Cardiac muscle cell (in vitro differentiated cells and primary cell): ENCODE results near the gene RFC4. TPM values are rescaled to one million over a fixed set of nuclear protein-coding genes. Genes with fewer than 3 reads are reported as not detected.

Experiments
- DNase-seq, 2 donors: peaks; one replicate each; pipeline versions ENCODE4 v3.0.0 to v3.0.0-alpha.2; 2010 to 2017; ENCODE audit warnings: low read depth in 1 of 2, low spot score in 1 of 2
- H3K27ac ChIP-seq: fragments of 200-600 bp; sonication (generic); 2 replicates; pipeline ENCODE4 v1.5.1; 2016
- H3K27me3 ChIP-seq: fragments of 200-600 bp; sonication (generic); 2 replicates; pipeline ENCODE4 v1.6.0; 2016; ENCODE audit warnings: control low read depth
- H3K36me3 ChIP-seq: fragments of 200-600 bp; sonication (generic); 2 replicates; pipeline ENCODE4 v1.5.1; 2016; ENCODE audit warnings: control low read depth
- H3K4me1 ChIP-seq: fragments of 200-600 bp; sonication (generic); 2 replicates; pipeline ENCODE4 v1.8.1; 2017; ENCODE audit warnings: low read depth, mild to moderate bottlenecking, mixed run types
- H3K4me3 ChIP-seq: fragments of 200-600 bp; sonication (generic); 2 replicates; pipeline ENCODE4 v1.5.1; 2016; ENCODE audit warnings: mild to moderate bottlenecking
- H3K9me3 ChIP-seq: fragments of 200-600 bp; sonication (generic); 2 replicates; pipeline ENCODE4 v1.5.1; 2017; ENCODE audit warnings: low read depth, mild to moderate bottlenecking, control low read depth
- polyA plus RNA-seq: library from polyadenylated mRNA; unstranded; fragments of >200 nt; fragmentation: Nextera tagmentation; extraction: Ambion mirVana; gene quantifications from 2 replicates; pipeline ENCODE4 v1.2.1, GENCODE V29; 2016
- total RNA-seq: library from RNA; depleted of rRNA; stranded (reverse); fragments of >200 nt; gene quantifications from 2 replicates; pipeline ENCODE4 v1.2.3, GENCODE V29; 2016
- TF ChIP-seq, protein P1 (sequence below): IDR thresholded peaks from 2 replicates; pipeline ENCODE4 v1.5.1; 2012; ENCODE audit warnings: low read depth, mild to moderate bottlenecking, low read length

The RFC4 gene
- total and polyA plus RNA-seq, 2 experiments from 2014 or later: 23.0 to 47.4 TPM

DNA sequence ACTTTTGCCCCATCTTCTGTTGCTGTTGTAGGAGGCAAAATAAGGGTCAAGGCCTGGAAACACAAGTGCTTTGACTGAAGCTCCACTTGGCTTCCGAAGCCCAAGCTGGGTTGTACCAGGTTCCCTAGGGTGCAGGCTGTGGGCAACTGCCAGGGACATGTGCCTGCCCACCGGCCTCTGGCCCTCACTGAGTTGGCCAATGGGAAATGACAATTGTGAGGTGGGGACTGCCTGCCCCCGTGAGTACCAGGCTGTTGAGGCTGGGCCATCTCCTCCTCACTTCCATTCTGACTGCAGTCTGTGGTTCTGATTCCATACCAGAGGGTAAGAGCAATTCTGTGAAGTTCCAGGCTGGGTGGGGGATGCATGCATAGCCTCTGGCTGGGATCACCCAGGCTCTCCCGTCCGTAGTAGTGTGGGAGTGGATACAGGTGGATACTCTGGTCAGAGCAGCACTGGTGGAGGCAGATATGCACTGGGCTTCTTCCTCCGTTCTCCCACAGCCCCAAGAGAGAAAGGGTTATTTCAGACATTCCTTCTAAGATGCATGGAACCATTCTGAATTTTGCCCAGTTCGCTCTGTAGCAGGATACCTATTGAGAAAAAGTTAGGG is 36.2 kb upstream of the RFC4 start, which contains the start of gene ADIPOQ:
TSS of gene ADIPOQ (plus strand) at position 285 of the 613 bp plus-strand sequence. CDS start 10,349 bp downstream, outside the sequence.
- Histone ChIP-seq H3K36me3 (no peaks in the 10 kb centered on the region), H3K4me3 (no peak within 1 kb of the TSS), H3K27ac (no peak within 1 kb of the TSS), H3K9me3 (no peaks in the 10 kb centered on the region), H3K4me1 (no peaks in the 10 kb centered on the region), H3K27me3 (no peaks in the 10 kb centered on the region)
- TF ChIP-seq, protein P1, sequence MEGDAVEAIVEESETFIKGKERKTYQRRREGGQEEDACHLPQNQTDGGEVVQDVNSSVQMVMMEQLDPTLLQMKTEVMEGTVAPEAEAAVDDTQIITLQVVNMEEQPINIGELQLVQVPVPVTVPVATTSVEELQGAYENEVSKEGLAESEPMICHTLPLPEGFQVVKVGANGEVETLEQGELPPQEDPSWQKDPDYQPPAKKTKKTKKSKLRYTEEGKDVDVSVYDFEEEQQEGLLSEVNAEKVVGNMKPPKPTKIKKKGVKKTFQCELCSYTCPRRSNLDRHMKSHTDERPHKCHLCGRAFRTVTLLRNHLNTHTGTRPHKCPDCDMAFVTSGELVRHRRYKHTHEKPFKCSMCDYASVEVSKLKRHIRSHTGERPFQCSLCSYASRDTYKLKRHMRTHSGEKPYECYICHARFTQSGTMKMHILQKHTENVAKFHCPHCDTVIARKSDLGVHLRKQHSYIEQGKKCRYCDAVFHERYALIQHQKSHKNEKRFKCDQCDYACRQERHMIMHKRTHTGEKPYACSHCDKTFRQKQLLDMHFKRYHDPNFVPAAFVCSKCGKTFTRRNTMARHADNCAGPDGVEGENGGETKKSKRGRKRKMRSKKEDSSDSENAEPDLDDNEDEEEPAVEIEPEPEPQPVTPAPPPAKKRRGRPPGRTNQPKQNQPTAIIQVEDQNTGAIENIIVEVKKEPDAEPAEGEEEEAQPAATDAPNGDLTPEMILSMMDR: no peak
- no peak for DNase-seq

DNA sequence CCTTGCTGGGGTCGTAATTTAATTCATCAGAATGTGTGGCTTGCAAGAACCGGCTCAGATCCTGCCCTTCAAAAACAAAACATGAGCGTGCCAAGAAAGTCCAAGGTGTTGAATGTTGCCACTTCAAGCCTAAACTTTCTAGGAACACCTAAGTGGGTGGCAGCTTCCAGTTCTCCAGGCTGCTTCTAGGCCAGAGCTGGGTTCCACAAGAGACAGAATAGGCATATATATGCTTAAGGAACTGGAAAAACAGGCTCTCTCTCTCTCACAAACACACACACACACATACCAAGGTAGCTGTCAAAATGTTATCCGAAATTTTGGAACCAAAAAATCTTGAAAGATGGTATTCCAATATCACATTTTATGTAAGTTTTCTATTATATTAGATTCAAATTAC is 35.3 kb upstream of the RFC4 start:
- no peak for DNase-seq
- Histone ChIP-seq H3K36me3 (no peaks in the 10 kb centered on the region), H3K4me3 (no peak overlapping the region), H3K27me3 (no peaks in the 10 kb centered on the region), H3K27ac (no peak overlapping the region), H3K4me1 (no peaks in the 10 kb centered on the region), H3K9me3 (no peaks in the 10 kb centered on the region)
- TF ChIP-seq, protein P1: no peak

DNA sequence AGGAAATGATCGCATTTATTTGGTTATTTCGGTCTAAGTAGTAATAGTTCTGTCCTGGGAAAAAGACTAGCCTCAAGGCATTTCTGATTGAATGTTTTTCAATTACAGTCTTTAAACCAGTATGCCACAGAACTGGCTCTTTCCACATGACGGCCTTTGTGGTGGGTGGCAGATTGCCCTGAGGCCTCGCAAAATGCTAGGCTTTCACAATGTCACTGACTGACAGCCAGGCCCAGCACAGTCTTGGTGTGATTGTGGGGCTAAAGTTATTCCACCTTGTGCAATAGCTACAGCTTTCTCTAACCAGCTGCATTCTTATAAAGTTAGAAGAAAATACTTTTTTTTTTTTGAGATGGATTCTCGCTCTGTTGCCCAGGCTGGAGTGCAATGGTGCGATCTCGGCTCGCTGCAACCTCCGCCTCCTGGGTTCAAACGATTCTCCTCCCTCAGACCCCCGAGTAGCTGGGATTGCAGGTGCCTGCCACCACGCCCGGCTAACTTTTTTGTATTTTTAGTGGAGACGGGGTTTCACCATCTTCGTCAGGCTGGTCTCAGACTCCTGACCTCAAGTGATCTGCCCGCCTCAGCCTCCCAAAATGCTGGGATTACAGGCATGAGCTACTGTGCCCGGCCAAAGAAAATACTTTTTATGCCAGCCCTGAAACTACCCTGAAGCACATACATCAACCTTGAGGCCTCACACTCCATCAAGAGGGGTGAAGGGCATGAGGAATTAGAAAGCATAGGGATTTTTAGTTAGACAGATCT is 33.8 kb upstream of the RFC4 start:
- H3K27ac ChIP-seq: no peak overlapping the region
- peak in 1 of 2 donors; percentile 94 for DNase-seq

DNA sequence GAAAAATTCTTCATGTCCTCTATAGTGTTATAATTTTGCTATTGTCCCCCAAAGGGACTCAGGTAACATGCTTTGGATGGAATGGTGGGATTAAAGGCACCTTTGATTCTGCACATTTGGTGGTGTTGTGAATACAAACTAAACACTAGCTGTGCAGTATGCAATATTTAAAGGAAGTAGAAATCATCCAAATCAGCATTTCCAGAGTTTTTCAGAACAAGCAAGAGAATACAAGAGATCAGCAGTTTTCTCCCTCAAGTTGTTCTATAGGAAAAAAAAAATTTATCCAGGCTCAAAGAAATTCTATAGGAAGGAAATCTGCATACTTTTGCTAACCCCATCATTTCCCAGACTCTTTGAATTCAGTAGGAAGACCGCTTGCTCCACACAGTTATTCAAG is 26.0 kb upstream of the RFC4 start:
- Histone ChIP-seq H3K27ac (no peak overlapping the region), H3K9me3 (no peaks in the 10 kb centered on the region), H3K27me3 (peaks cover 69% of the 10 kb centered on the region), H3K36me3 (no peaks in the 10 kb centered on the region), H3K4me3 (no peak overlapping the region), H3K4me1 (no peaks in the 10 kb centered on the region)
- no peak for DNase-seq
- TF ChIP-seq, protein P1: no peak

More for the DNA sequence above, 33.8 kb upstream of the RFC4 start:
- Histone ChIP-seq H3K36me3 (no peaks in the 10 kb centered on the region), H3K27me3 (no peaks in the 10 kb centered on the region), H3K9me3 (no peaks in the 10 kb centered on the region), H3K4me1 (no peaks in the 10 kb centered on the region), H3K4me3 (no peak overlapping the region)
- TF ChIP-seq, protein P1: no peak

DNA sequence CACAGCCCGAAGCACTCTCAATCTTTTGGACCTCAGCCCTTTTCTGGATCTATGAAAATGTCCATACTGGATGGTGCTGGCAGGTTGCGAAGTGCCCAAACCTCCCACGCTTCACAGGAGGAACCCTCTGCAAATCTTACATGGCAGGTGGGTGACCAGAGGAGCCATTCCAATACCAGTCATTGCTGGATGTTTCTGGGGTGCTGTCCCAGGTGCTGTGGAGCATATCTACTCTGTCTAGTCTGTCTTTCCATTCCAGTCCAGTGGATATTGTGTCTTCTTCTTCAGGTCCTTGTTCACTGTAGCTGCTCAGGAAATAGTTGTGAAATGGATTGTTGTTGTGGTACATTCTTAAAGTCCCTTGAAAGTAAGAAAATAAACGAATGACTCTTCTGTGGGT is 25.5 kb upstream of the RFC4 start:
- TF ChIP-seq, protein P1: no peak
- no peak overlapping the region for H3K4me3 ChIP-seq
- no peak for DNase-seq
- H3K4me1 ChIP-seq: no peaks in the 10 kb centered on the region
- peaks cover 72% of the 10 kb centered on the region for H3K27me3 ChIP-seq
- H3K9me3 ChIP-seq: no peaks in the 10 kb centered on the region
- no peaks in the 10 kb centered on the region for H3K36me3 ChIP-seq
- no peak overlapping the region for H3K27ac ChIP-seq
